Heart left ventricle (tissue), 13 donors: Measurements from ENCODE around the gene C13orf46.

Source experiments
- POLR2A ChIP-seq, 2 donors: fragments of 450-650 bp; IDR thresholded peaks; one replicate each; pipeline ENCODE4 v1.6.1; 2017; ENCODE audit warnings: antibody characterized with exemption in 2 of 2, mild to moderate bottlenecking in 2 of 2, moderate library complexity in 2 of 2
- TF ChIP-seq, protein P1 (sequence below), 12 donors: fragments of 200-600 bp; sonication (generic) in 4 of 12; IDR thresholded peaks; one replicate each; pipeline versions ENCODE4 v1.5.0 to v1.8.0; 2018 to 2022; ENCODE audit warnings: antibody characterized with exemption in 12 of 12, mild to moderate bottlenecking in 5 of 12
- donor health status: ischemic (EF 13 %, LVEDD 7.1; RV severe dilation, severe dysfunction).
- donor health status: DM: no; HTN: yes; CAD: no.
- donor health status: DM: no; HTN: no; CAD: no.
- donor health status: ischemic (EF 25% LVEDD 6.9; RV normal size, moderate dysfunction).
- donor health status: ischemic (EF 25% LVEDD 5.7; RV mildly dilated, moderate dysfunction).
- donor health status: ischemic (EF 35%, LVEDD 5.7; RV mildly dilated, moderate dysfunction).
- donor health status: nonischemic (EF 11% LVEDD 7.7; RV severe dilation, severe dysfunction).
- donor health status: DM: yes; HTN: yes; CAD: no.
- donor health status: PGD.
- donor health status: ischemic (EF 29% LVEDD 5.4; RV normal size, mild dysfunction).
- donor health status: nonischemic (EF 23%, LVEDD 6.1; RV moderate dilation, normal function).

DNA sequence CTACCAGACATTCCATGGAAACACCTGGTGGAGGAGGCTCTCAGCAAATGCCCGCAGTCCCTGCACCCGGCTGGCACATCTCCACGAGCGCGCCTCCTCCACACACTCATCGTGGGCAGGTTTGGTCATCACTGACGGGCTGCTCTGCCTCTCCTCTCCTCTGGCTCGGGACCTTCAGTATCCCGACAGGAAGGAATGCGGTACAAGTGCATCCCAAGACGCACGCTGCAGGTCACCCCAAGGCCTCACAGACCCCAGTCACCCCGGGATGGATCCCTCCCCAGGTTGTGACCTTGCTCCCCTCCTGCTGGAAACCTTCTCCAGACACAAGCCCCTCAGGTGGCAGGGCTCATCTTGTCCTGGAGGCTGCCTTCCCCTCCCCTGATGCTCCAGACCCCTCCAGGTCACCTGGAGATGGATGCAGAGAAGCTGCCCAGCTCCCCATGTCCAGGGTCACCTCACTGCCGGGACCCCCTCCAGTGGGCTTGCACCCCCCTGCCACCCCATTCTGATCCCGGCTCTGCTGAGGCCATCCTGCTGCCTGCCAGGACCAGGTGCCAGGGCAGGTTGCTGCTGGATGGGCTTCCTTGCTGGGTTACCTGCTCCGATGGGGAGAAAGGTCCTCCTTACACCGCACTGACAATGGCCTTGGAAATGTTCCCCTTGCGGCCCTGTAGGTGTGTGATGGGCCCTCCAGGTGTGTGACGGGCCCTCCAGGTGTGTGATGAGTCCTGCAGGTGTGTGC, 29.9 kb downstream of the C13orf46 start:
- TF ChIP-seq, protein P1, sequence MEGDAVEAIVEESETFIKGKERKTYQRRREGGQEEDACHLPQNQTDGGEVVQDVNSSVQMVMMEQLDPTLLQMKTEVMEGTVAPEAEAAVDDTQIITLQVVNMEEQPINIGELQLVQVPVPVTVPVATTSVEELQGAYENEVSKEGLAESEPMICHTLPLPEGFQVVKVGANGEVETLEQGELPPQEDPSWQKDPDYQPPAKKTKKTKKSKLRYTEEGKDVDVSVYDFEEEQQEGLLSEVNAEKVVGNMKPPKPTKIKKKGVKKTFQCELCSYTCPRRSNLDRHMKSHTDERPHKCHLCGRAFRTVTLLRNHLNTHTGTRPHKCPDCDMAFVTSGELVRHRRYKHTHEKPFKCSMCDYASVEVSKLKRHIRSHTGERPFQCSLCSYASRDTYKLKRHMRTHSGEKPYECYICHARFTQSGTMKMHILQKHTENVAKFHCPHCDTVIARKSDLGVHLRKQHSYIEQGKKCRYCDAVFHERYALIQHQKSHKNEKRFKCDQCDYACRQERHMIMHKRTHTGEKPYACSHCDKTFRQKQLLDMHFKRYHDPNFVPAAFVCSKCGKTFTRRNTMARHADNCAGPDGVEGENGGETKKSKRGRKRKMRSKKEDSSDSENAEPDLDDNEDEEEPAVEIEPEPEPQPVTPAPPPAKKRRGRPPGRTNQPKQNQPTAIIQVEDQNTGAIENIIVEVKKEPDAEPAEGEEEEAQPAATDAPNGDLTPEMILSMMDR (IDR thresholded peaks at IDR 0.05) = no peak
- no peak for TF ChIP-seq POLR2A (IDR thresholded peaks at IDR 0.05)
